ENCODE data around the gene CDH16. TPM values are rescaled to one million over a fixed set of nuclear protein-coding genes. Genes with fewer than 3 reads are reported as not detected.
"Not testable (repeated sequence)": the region's sequence is repeated elsewhere in the genome, so short reads cannot be mapped to it uniquely, and the experiment has no call there.

The CDH16 gene
- total and polyA plus RNA-seq, 8 donors = not detected

DNA sequence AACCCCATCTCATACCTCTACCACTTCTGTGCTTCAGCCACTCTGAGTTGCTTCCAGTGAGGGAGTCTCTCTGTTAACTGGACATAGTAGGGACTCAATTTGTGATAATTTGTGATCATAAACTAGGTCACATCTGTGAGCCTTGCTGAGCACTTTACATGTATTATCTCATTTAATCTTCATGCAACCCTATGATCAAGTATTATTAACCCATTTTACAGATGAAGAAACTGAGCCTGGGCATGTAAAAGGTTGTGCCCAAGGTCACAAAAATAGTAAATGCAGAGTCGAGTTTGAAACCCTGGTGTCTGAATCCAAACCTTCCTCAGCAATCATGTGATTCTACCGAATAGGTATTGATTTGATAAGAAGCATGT is 19.8 kb downstream of the CDH16 start:
- FAIRE-seq (no peak), DNase-seq (no peak), ATAC-seq (no peak)
- H3K4me1 ChIP-seq = peaks cover 0 to 15% (median 14%) of the 10 kb centered on the region in 3 donors
- 25 to 40% methylated on average over 2 of the region's 2 CpGs for WGBS, 2 donors
- TF ChIP-seq, protein P1, sequence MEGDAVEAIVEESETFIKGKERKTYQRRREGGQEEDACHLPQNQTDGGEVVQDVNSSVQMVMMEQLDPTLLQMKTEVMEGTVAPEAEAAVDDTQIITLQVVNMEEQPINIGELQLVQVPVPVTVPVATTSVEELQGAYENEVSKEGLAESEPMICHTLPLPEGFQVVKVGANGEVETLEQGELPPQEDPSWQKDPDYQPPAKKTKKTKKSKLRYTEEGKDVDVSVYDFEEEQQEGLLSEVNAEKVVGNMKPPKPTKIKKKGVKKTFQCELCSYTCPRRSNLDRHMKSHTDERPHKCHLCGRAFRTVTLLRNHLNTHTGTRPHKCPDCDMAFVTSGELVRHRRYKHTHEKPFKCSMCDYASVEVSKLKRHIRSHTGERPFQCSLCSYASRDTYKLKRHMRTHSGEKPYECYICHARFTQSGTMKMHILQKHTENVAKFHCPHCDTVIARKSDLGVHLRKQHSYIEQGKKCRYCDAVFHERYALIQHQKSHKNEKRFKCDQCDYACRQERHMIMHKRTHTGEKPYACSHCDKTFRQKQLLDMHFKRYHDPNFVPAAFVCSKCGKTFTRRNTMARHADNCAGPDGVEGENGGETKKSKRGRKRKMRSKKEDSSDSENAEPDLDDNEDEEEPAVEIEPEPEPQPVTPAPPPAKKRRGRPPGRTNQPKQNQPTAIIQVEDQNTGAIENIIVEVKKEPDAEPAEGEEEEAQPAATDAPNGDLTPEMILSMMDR (IDR thresholded peaks at IDR 0.05) = no peak
- H3K4me3 ChIP-seq = no peak overlapping the region
- intact Hi-C loops (cut with DNase I) = loop anchor here in 1 of 3 donors (10.0 kb wide), 1 partner anchor 246 kb away; no protein-coding TSS in a partner anchor
- H3K9me3 ChIP-seq = no peaks in the 10 kb centered on the region
- H3K27me3 ChIP-seq = no peaks in the 10 kb centered on the region
- H3K27ac ChIP-seq = no peak overlapping the region
- H3K36me3 ChIP-seq = no peaks in the 10 kb centered on the region

DNA sequence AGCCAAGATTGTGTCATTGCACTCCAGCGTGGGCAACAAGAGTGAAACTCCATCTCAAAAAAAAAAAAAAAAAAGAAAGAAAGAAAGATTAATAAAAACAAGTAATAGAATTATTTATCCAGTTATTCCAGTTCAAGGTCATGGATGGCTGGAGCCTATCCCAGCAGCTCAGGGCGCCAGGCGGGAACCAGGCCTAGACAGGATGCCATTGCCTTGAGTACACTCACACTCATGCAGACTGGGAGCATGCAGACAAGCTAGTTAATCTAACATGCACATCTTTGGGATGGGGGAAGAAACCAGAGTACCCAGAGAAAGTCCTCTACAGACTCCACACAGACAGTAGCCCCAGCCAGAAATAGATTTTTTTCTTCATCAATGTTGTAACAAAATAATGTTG is 20.5 kb downstream of the CDH16 start:
- no peak for DNase-seq
- intact Hi-C loops (cut with DNase I) = loop anchor here in 1 of 3 donors (10.0 kb wide), 1 partner anchor 247 kb away; no protein-coding TSS in a partner anchor
- Histone ChIP-seq H3K36me3 (no peaks in the 10 kb centered on the region), H3K9me3 (no peaks in the 10 kb centered on the region), H3K27ac (no peak overlapping the region), H3K4me3 (no peak overlapping the region), H3K4me1 (peaks cover 0 to 15% (median 14%) of the 10 kb centered on the region in 3 donors), H3K27me3 (no peaks in the 10 kb centered on the region)
- WGBS, 2 donors = 49 to 80% methylated on average over 3 of the region's 3 CpGs
- ATAC-seq = no peak
- FAIRE-seq = no peak
- TF ChIP-seq, protein P1 (IDR thresholded peaks at IDR 0.05) = no peak

DNA sequence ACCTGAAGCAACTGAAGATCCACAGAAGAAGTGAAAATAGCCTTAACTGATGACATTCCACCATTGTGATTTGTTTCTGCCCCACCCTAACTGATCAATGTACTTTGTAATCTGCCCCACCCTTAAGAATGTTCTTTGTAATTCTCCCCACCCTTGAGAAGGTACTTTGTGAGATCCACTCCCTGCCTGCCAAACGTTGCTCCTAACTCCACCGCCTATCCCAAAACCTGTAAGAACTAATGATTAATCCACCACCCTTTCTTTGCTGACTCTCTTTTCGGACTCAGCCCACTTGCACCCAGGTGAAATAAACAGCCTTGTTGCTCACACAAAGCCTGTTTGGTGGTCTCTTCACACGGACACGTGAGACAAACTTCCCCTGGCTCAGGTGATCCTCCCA is 22.0 kb downstream of the CDH16 start:
- 63 to 65% methylated on average over 5 of the region's 5 CpGs for WGBS, 2 donors
- H3K27me3 ChIP-seq, ATAC-seq, H3K4me3 ChIP-seq, FAIRE-seq, H3K9me3 ChIP-seq, H3K36me3 ChIP-seq, DNase-seq, H3K27ac ChIP-seq: not testable (repeated sequence)
- intact Hi-C loops (cut with DNase I) = loop anchor here in 1 of 3 donors (10.0 kb wide), 1 partner anchor 248 kb away; no protein-coding TSS in a partner anchor
- H3K4me1 ChIP-seq = peaks cover 0 to 15% (median 14%) of the 10 kb centered on the region in 3 donors

DNA sequence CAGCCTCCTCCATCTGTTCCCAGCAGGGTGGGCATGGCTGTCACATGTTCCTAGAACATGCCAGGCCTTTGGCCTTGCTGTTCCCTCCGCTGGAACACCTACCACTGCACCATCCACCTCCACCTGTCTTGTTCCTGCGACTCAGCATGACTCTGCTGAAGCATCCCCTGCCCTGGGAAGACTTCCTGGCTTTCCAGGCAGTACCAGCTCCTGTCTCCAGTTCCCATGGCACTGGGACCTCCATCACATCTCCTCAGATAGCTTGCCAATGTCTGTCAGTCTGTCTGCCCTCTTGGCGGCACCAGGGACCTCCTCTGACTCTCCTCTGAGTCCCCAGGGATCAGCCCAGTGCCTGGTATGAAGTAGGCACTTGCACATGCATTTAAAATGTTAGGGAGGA is 22.7 kb downstream of the CDH16 start:
- Histone ChIP-seq H3K36me3 (no peaks in the 10 kb centered on the region), H3K4me3 (no peak overlapping the region), H3K4me1 (peaks cover 0 to 15% (median 14%) of the 10 kb centered on the region in 3 donors), H3K9me3 (no peaks in the 10 kb centered on the region), H3K27me3 (no peaks in the 10 kb centered on the region), H3K27ac (no peak overlapping the region)
- TF ChIP-seq, protein P1 (IDR thresholded peaks at IDR 0.05) = no peak
- FAIRE-seq (no peak), ATAC-seq (no peak), DNase-seq (no peak)
- intact Hi-C loops (cut with DNase I) = loop anchor here in 1 of 3 donors (10.0 kb wide), 1 partner anchor 249 kb away; no protein-coding TSS in a partner anchor
- 90 to 95% methylated on average over 3 of the region's 3 CpGs for WGBS, 2 donors

DNA sequence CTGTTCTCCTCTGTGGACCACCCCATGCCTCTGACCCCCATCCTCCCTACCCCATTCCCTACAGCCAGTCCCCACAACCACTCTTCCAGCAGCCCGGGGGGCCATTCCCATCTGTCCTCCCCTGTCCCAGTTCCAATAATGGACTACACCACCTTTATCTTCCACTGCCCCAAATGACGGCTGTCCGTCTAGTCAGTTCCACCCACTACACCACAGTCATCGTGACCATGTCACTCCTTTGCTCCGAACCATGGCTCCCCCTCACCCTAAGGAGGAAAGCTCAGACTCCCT is 23.1 kb downstream of the CDH16 start:
- intact Hi-C loops (cut with DNase I) = loop anchor here in 1 of 3 donors (10.0 kb wide), 1 partner anchor 249 kb away; no protein-coding TSS in a partner anchor

More for the DNA sequence above, 23.1 kb downstream of the CDH16 start:
- no peaks in the 10 kb centered on the region for H3K9me3 ChIP-seq
- no peaks in the 10 kb centered on the region for H3K27me3 ChIP-seq
- H3K4me1 ChIP-seq = peaks cover 0 to 15% (median 12%) of the 10 kb centered on the region in 3 donors
- ATAC-seq (no peak), DNase-seq (no peak), FAIRE-seq (no peak)
- H3K27ac ChIP-seq = no peak overlapping the region
- H3K36me3 ChIP-seq = no peaks in the 10 kb centered on the region
- no peak overlapping the region for H3K4me3 ChIP-seq
- TF ChIP-seq, protein P1 (IDR thresholded peaks at IDR 0.05) = no peak
- 82 to 91% methylated on average over 5 of the region's 5 CpGs for WGBS, 2 donors
